BJ (cell line): ENCODE data around the gene TNFAIP2. TPM values are rescaled to one million over a fixed set of nuclear protein-coding genes. Genes with fewer than 3 reads are reported as not detected.

Experiments used
- CTCF ChIA-PET: fragments of 350-600 bp; formaldehyde crosslinking; extraction: SDS; loops from one replicate; lab custom pipeline; 2021; ENCODE audit warnings: antibody characterized with exemption, inconsistent platforms; lab: Yijun Ruan, JAX
- POLR2A ChIA-PET: fragments of 300-600 bp; sonication (Branson Sonifier 250); formaldehyde crosslinking; extraction: SDS; loops from one replicate; lab custom pipeline; 2021; ENCODE audit warnings: antibody characterized with exemption; lab: Charles Lee
- DNase-seq: peaks from one replicate; pipeline ENCODE4 v3.0.0-alpha.2; 2011; ENCODE audit warnings: low read depth
- H3K27me3 ChIP-seq: 2 replicates; pipeline ENCODE4 v1.6.0; 2011; ENCODE audit warnings: low read length; ENCODE audit not compliant: control insufficient read depth, insufficient read depth
- H3K36me3 ChIP-seq: 2 replicates; pipeline ENCODE4 v1.5.1; 2011; ENCODE audit warnings: low read length; ENCODE audit not compliant: control insufficient read depth, insufficient read depth
- H3K4me3 ChIP-seq: 2 replicates; pipeline ENCODE4 v1.5.1; 2011; ENCODE audit warnings: low read depth, mild to moderate bottlenecking, control low read depth, low read length
- polyA plus RNA-seq: library from polyadenylated mRNA; depleted of rRNA; stranded (reverse); fragments of >200 nt; gene quantifications from 2 replicates; pipeline ENCODE4 v1.2.3, GENCODE V29; 2011
- TF ChIP-seq, protein P1 (sequence below): IDR thresholded peaks from 2 replicates; pipeline ENCODE4 v1.5.1; 2011; ENCODE audit warnings: low read depth, mild to moderate bottlenecking, control low read depth, inconsistent platforms, low read length, moderate library complexity; ENCODE audit not compliant: insufficient read depth

TNFAIP2 gene
- polyA plus RNA-seq, 1 experiment, result 28.2 TPM

DNA sequence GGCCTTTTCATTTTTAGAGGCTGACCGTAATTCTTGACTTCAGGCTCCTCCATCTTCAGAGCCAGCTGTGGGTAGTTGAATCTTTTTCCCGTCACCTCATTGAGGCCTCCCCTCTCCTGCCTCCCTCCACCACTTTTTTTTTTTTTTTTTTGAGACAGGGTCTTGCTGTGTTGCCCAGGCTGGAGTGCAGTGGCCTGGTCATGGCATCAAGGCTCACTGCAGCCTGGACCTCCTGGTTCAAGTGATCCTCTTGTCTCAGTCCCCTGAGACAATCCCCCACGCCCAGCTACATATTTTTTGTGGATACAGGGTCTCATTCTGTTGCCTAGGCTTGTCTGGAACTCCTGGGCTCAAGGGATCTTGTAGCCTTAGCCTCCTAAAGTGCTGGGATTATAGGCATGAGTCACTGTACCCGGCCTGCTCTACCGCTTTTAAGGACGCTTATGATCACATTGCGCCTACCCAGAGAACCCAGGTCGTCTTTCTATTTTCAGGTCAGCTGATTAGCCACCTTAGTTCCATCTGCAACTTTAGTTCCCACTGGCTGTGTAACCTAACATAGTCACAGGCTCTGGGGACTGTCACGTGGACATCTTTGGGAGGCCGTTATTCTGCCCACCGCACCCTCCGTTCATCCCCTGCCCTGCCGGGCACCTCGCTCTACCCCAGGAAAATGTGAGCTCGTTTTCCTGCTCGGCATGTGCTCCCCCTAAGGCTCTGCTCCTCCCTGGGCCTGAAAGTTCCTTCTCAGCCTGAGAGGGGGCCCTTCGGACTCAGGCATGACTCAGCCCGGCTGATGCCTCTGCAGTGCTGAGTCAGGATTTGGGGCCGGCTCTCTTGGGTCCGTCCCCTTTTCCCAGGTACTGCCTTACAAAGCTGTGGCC, 13.4 kb downstream of the TNFAIP2 start:
- ChIA-PET CTCF (interaction anchor here (0.5 to 6.3 kb wide), 4 partner anchors 13 to 155 kb away, joined by 3 to 48 read pairs (median 4); partner anchors contain the start of gene TNFAIP2), POLR2A (no interaction called here)
- TF ChIP-seq, protein P1, sequence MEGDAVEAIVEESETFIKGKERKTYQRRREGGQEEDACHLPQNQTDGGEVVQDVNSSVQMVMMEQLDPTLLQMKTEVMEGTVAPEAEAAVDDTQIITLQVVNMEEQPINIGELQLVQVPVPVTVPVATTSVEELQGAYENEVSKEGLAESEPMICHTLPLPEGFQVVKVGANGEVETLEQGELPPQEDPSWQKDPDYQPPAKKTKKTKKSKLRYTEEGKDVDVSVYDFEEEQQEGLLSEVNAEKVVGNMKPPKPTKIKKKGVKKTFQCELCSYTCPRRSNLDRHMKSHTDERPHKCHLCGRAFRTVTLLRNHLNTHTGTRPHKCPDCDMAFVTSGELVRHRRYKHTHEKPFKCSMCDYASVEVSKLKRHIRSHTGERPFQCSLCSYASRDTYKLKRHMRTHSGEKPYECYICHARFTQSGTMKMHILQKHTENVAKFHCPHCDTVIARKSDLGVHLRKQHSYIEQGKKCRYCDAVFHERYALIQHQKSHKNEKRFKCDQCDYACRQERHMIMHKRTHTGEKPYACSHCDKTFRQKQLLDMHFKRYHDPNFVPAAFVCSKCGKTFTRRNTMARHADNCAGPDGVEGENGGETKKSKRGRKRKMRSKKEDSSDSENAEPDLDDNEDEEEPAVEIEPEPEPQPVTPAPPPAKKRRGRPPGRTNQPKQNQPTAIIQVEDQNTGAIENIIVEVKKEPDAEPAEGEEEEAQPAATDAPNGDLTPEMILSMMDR, result no peak
- Histone ChIP-seq H3K4me3 (no peak overlapping the region), H3K27me3 (no peaks in the 10 kb centered on the region; the same call in 1 of the 2 replicates), H3K36me3 (peaks cover 29% of the 10 kb centered on the region)
- no peak for DNase-seq

DNA sequence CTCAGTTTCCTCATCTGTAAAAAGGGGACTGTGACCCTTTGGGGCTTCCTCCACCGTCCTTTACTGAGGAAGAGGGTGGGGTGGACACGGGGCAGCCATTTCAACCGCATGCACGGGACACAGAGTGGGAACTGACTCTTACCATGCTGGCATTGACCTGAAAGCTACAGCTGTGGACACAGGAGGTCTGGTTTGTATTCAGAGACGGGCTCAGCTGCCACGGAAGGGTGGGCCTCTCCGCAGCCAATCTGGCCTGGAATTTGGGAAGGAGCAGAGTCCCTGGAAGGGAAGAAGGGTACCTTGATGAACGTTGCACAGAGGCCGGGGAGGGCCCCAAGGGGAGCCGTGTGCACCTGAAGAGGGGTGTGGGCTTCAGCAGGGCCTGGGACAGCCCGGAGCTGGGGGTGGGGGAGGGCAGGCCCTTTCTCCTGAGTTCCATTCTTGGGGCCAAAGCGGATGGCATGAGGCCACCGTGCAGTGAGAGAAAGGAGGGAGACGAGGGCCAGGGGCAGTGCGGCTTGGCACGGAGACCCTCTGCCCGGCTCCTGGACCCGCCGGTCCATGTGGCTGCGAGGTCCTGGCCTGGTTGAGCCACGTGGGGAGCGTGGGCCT, 14.5 kb downstream of the TNFAIP2 start:
- TF ChIP-seq, protein P1, result no peak
- H3K27me3 ChIP-seq, result peaks cover 2% of the 10 kb centered on the region; the same call in 1 of the 2 replicates
- ChIA-PET CTCF (interaction anchor here (1.3 to 6.3 kb wide), 3 partner anchors 14 to 41 kb away, joined by 3 to 48 read pairs (median 5); partner anchors contain the start of gene TNFAIP2), POLR2A (no interaction called here)
- DNase-seq, result no peak
- no peak overlapping the region for H3K4me3 ChIP-seq
- H3K36me3 ChIP-seq, result peaks cover 22% of the 10 kb centered on the region

DNA sequence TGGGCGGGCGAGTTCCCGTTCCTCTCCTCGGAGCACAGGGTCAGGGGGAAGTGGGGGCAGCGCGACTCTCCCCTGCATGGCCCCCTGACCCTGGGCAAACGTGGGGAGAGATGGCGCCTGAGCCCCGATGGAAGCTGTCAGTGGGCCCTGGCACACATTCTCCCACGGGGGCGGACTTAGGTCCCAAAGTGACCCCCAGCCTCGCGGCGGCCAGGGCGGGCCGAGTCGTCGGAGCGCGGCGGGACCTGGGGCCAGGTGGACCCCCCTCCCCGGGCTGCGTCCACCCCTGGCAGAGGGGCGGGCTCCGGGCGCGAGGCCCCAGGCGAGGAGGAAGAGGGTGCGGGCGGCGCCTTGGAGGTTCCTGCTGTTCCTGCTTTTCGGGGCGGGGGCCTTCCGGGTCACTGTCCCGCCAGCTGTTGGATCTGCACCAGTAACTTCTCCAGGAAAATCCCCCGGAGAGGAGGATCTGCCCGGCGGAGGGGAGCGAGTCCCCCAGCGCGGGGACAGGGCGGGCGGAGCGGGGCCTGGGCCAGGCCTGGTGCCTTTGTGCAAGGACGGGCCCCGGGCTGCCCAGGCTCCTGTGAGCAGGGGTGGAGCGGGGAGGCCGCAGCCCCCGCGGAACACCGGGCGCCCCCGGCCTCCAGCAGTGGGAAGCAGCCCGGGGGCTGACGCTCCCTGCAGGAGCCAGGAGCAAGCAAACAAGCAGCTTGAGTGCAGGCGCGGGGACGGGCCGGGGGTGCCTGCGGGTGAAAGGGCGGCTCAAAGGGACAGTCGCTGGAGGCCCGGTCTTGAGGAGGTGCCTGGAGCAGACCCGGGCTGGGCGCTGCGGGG, 15.3 kb downstream of the TNFAIP2 start:
- no peak for DNase-seq
- ChIA-PET POLR2A (no interaction called here), CTCF (interaction anchor here (6.3 kb wide), 1 partner anchor 33 kb away, joined by 48 read pairs; no protein-coding TSS in a partner anchor)
- no peak overlapping the region for H3K4me3 ChIP-seq
- H3K27me3 ChIP-seq, result peaks cover 2% of the 10 kb centered on the region; the same call in 1 of the 2 replicates
- TF ChIP-seq, protein P1, result no peak
- H3K36me3 ChIP-seq, result peaks cover 15% of the 10 kb centered on the region

DNA sequence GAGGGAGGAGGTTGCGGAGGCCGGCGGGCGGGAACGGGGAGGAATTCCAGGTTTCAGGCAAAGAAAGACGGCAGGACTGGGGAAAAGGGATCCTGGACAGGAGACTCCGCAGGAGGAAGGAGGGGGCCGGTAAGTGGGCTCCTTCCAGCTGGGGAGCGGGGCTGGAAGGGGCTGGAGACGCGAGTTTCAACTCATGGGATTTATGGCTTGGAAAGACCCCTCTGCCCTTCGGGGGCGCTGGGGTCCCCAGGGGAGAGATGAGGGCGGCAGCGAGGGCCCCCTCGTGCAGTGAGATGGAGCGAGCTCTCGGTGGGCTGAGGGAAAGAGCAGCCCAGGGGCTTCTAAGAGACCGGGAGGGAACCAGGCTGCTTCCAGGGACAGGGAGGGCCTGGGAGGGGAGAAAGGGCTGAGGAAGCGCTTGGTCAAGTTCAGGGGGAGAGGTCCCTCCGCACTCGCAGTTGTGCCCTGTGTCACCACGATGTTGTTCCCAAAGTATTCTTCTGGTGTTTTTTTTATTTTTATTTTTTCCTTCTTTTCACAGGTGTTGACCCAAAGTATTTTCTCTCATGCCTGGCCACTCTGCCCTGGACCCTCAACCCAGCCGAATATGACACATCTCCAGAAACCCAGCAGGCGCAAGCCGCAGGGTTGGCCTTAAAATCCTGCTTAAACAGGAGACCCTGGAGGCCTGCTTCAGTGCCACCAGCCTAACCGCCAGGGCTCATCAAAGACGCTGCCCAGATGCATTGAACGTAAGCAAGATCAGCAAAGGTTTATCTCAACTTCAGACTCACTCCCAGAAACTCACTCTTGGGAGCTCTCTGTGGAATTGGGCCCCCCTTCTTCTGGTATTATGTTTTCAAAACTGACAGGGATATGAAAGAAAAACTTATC, 16.1 kb downstream of the TNFAIP2 start:
- Histone ChIP-seq H3K4me3 (no peak overlapping the region), H3K36me3 (peaks cover 8% of the 10 kb centered on the region), H3K27me3 (peaks cover 2% of the 10 kb centered on the region; the same call in 1 of the 2 replicates)
- DNase-seq, result no peak
- CTCF ChIA-PET, result interaction anchor here (1.4 to 6.3 kb wide), 4 partner anchors 9 to 36 kb away, joined by 4 to 49 read pairs (median 26); no protein-coding TSS in a partner anchor
- TF ChIP-seq, protein P1, result no peak
- POLR2A ChIA-PET, result no interaction called here
